Stimulated activated CD8-positive, alpha-beta memory T cell treated with anti-CD3 and anti-CD28 coated beads, Interleukin-4, amount 100 ng/mL, for 4 hours (primary cell): ENCODE results near the gene F8A1.
"Not testable (repeated sequence)": the region's sequence is repeated elsewhere in the genome, so short reads cannot be mapped to it uniquely, and the experiment has no call there.

Source experiments
- DNase-seq, 2 donors: peaks; one replicate each; pipeline ENCODE4 v3.0.0-alpha.2; 2020; ENCODE audit warnings: low read depth in 2 of 2, low spot score in 1 of 2

The F8A1 gene

DNA sequence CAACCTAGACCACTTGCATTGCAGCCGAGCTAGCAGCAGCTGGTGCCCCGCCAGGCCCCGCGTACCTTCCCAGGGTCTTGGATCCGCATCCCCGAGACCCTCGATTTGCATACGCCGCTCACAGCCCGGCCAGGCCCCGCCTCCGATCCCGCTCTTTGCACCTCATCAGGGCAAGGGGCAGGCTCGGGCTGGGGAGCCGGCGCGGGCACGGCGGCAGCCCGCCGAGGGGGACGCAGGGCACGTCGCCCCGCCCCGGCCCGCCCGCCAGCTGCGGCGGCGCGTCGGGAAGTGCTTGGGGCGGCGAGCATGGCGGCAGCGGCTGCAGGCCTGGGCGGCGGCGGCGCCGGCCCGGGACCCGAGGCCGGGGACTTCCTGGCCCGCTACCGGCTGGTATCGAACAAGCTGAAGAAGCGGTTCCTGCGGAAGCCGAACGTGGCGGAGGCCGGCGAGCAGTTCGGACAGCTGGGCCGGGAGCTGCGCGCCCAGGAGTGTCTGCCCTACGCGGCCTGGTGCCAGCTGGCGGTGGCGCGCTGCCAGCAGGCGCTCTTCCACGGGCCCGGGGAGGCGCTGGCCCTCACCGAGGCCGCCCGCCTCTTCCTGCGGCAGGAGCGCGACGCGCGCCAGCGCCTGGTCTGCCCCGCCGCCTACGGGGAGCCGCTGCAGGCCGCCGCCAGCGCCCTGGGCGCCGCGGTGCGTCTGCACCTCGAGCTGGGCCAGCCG, at the start of gene F8A1:
TSS of gene F8A1 (plus strand) at position 287 of the 720 bp plus-strand sequence. CDS start at position 307, 20 bp downstream.
- not testable (repeated sequence) for DNase-seq

DNA sequence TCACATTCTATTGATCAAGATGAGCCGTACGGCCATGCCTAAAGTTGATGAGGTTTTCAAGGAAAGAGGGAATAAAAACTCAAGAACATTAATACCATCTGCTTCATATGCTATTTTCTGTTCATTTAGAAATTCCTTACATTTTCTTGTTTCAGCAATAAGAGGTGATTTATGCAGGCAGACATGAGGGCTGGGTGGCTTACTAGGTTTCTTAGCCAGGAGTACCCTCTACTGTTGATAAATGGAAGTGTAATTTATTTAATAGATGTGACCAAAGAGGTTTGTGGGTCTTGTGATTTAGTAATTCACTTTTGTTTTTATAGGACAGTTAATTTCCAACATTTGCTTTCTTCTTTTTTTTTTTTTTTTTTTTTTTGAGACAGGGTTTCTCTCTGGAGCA, 45.3 kb upstream of the F8A1 start:
- DNase-seq: no peak

DNA sequence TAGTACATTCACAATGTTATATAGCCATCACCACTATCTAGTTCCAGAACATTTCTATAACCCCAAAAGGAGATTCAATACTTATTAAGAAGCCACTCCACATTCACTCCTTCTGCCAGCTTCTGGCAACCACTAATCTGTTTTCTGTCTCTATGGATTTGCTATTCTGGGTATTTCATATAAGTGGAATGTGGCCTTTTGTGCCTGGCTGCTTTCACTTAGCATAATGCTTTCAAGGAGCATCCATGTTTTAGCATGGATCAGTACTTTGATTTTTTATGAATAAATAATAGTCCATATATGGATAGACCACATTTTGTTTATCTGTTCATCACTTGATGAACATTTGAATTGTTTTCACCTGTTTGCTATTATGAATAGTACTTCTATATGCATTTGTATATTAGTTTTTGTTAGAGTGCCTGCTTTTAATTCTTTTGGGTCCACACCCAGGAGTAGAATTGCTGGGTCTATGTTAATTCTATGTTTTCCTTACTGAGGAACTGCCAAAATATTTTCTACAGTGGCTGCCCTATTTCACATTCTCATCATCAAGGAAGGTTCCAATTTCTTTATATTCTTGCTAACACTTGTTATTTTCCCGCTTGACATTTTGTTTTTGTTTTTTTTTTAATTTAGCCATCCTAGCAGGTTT, 35.1 kb upstream of the F8A1 start:
- no peak for DNase-seq

DNA sequence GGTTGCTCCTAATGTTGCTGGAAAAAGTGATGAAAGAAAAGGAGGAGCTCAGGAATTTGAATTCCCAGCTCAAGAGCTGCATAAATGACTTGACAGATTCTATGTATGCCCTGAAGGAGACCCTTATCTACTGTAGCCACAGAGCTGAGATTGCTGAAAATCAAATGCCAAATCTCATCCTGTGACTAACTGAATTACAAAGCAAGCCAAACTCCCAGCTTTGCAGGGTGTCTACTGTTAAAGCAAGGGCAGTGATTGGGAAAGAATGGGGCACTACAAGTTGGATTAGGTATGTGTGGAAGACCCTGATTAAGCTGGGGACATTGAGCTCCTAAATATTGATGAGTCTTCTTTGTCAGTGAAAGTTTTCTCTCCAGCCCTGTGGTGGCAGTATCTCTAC, 30.9 kb upstream of the F8A1 start:
- DNase-seq: no peak

DNA sequence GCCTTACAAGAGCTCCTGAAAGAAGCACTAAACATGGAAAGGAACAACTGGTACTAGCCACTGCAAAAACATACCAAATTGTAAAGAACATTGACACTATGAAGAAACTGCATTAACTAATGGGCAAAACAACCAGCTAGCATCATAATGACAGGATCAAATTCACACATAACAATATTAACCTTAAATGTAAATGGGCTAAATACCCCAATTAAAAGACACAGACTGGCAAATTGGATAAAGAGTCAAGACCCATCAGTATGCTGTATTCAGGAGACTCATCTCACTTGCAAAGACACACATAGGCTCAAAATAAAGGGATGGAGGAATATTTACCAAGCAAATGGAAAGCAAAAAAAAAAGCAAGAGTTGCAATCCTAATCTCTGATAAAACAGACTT, 17.6 kb upstream of the F8A1 start:
- not testable (repeated sequence) for DNase-seq

DNA sequence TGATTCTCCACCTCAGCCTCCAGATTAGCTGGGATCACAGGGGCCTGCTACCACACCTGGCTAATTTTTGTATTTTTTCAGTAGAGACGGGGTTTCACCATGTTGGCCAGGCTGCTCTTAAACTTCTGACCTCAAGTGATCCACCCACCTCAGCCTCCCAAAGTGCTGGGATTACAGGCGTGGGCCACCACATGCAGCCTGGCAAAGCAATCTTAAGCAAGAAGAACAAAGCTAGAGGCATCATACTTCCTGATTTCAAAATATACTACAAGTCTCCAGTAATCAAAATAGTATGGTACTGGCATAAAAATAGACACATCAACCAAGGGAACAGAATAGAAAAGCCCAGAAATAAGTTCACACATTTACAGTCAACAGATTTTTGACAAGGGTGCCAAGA, 12.8 kb upstream of the F8A1 start:
- no peak for DNase-seq

DNA sequence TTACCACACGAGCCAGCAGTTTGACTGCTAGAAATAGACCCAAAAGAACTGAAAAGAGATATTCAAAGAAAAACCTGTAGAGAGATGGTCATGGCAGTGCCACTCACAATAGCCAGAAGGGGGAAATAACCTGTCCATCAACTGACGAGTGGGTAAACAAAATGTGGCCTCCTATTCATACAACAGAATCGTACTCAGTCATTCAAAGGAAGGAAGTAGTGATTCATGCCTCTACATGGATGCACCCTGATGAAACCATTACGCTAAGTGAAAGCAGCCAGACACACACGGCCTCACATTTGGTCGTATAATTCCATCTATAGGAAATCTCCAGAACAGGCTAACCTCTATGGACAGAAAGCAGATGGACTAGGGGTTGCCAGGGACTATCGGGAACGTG, 2.1 kb upstream of the F8A1 start:
- not testable (repeated sequence) for DNase-seq

DNA sequence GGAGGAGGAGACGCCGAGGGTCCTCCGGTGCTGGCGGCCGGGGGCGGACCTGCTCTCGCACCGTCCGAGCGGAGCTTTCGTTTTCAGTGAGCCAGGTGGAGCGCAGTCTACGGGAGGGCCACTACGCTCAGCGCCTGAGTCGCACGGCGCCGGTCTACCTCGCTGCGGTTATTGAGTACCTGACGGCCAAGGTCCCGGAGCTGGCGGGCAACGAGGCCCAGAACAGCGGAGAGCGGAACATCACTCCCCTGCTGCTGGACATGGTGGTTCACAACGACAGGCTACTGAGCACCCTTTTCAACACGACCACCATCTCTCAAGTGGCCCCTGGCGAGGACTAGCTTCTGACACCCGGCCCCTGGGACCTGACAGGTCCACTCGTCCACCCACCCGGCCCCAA, 1.1 kb upstream of the F8A1 start:
- not testable (repeated sequence) for DNase-seq

DNA sequence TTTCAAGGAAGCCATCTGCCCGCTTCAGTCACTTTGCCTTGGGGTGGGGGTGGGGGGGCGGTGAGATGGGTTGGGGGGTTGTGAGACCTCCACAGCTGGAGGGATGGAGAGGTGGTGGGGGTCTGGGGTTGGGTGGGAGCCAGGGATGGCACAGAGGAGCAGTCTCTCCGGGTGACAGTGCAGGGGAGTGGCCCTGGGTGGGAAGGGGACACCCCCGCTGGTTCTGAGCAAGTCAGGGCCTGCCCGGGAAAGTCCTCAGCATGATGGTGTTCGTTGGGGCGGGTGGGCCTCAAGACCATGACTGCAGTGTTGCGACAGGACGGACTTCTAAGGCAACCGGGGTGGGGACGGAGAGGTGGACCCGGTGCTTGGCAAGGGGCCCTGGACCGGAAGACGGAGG, 606 bp upstream of the F8A1 start:
- DNase-seq: not testable (repeated sequence)

DNA sequence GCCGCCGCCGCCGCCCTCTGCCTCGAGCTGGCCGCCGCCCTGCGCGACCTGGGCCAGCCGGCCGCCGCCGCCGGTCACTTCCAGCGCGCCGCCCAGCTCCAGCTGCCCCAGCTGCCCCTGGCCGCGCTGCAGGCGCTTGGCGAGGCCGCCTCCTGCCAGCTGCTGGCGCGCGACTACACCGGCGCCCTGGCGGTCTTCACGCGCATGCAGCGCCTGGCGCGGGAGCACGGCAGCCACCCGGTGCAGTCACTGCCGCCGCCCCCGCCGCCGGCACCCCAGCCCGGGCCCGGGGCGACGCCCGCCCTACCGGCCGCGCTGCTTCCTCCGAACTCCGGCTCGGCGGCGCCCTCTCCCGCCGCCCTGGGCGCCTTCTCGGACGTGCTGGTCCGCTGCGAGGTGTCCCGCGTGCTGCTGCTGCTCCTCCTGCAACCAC, 650 bp downstream of the F8A1 start:
- not testable (repeated sequence) for DNase-seq

DNA sequence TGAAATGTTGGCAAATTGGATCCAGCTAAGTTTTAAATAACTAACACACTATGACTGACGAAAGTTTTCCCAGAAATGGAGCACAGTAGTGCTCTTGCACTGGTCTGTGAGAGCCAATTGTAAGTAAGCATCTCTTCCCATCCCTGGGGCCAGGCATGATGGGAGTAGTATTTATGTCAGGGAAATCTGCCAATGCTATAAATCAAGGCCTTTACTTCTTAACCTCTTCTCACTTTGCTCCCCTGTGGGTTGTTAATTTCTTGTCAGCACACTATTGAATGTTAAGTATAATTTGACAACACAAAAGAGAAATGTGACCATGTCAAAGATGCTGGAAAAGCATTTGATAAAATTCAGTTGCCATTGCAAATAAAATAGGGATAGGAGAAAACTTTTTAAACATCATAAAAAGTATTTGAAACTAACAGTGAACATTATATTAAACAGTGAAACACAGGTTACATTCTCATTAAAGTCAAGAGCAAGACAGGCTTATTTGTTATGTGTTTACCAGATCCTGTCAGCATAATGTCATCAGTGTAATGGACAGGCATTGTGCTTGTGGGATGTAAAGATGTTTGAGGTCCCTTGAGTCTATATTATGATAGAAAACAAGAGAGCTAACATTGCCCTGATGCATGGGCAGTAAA, 5.0 kb downstream of the F8A1 start:
- DNase-seq: no peak

DNA sequence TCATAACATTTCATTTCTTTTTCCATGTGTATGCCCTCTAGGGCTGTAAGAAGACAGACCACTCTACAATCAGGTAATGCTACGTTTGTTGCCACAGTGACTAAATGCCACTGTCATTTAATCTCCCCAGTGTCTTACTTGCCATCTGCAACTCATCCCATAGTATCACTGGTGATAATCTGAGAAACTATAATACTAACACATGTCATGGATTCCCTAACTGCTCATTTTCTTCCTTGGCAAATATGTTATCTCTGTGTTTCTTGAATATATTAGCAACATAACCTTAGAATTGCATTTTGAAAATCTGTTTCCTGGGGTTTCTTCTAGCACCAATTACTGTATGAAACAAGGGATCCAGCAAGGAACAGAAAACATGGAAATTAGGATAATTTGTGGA, 6.1 kb downstream of the F8A1 start:
- DNase-seq: no peak

DNA sequence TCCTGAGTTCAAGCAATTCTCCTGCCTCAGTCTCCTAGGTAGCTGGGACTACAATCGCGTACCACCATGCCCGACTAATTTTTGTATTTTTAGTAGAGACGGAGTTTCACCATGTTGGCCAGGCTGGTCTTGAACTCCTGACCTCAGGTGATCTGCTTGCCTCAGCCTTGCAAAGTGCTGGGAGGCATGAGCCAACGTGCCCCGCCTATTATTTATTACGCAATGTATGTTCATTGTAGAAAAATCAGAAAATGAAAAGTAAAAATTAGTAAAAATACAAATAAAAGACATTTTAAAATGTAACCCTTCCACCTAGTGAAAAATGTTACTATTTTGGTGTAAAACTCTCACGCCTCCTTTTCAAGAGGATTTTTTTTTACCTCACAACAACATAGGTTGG, 14.2 kb downstream of the F8A1 start:
- no peak for DNase-seq

DNA sequence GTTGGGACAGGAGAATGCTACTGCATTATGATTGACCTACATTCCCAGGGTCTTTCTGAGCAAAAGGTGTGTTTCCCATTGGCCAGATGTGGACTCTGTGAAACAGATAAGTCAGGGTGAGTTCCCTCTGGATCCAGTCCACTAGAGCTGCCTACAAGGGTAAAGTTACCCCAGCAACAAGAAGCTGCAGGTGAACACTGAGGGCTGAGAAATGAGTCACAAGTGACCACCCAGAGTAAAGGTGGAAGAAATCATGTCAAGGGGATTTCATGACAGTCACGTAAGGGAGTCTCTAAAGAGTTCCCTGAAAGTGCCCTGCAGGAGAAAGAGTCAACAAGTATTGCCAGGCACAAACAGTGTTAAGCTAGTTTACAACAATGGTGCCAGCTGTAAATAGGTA, 16.3 kb downstream of the F8A1 start:
- DNase-seq: no peak

DNA sequence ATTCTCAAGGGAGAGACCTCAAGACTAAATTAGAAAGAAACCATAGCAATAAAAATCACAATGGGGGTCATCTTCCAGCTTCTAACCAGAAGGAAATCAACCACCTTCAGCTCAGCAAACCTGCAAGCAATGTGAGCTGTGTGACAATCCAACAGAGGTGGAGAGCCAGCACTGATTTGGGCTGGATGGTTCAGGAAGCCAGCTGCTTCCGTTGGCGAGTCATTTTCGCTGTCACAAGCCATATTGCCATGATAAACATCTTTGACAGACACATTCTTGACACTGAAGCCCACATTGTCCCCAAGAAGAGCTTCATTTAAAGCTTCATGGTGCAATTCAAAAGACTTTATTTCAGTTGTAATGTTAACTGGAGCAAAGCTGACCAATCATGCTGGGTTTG, 22.7 kb downstream of the F8A1 start:
- DNase-seq: no peak

DNA sequence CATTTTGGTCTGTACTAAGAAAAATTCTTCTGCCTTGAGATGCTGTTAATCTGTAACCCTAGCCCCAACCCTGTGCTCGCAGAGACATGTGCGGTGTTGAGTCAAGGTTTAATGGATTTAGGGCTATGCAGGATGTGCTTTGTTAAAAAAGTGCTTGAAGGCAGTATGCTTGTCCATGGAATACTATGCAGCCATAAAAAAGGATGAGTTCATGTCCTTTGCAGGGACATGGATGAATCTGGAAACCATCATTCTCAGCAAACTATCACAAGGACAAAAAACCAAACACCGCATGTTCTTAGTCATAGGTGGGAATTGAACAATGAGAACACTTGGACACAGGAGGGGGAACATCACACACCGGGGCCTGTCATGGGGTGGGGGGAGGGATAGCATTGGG, 23.9 kb downstream of the F8A1 start:
- not testable (repeated sequence) for DNase-seq

DNA sequence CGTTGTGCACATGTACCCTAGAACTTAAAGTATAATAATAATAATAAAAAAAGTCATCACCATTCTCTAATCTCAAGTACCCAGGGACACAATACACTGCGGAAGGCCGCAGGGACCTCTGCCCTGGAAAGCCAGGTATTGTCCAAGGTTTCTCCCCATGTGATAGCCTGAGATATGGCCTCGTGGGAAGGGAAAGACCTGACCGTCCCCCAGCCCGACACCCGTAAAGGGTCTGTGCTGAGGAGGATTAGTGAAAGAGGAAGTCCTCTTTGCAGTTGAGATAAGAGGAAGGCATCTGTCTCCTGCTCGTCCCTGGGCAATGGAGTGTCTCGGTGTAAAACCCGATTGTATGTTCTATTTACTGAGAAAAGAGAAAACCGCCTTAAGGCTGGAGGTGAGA, 24.4 kb downstream of the F8A1 start:
- DNase-seq: not testable (repeated sequence)

DNA sequence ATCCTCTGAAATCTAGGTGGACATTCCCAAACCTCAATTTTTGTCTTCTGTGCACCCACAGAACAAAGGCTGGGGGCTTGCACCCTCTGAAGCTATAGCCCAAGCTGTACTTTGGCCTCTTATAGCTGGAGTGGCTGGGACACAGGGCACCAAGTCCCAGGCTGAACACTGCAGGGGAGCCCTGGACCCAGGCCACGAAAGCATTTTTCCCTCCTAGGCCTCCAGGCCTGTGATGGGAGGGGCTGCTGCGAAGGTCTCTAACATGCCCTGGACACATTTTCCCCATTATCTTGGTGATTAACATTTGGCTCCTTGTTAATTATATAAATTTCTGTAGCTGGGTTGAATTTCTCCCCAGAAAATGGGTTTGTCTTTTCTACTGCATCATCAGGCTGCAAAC, 27.9 kb downstream of the F8A1 start:
- DNase-seq: no peak

DNA sequence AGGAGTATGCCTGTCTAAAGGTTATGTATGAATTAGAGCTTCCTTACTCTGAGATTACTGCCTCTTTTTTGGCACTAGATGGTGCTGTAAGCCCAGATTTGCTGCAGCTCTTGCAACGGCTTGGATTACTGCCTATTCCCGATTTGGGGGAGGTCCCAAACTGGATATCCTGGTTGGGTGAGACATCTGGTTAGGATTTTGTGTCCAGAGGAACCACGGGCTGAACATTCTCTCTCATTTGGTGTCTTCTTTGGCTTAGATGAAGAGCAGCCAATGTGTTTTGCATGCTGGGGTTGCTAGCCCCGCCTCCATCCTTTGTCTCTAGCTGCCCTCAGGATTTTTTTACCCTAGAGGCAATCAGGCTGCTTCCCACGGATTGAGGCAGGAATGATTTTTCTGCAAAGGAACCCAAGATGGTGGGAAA, 31.9 kb downstream of the F8A1 start:
- DNase-seq: no peak

DNA sequence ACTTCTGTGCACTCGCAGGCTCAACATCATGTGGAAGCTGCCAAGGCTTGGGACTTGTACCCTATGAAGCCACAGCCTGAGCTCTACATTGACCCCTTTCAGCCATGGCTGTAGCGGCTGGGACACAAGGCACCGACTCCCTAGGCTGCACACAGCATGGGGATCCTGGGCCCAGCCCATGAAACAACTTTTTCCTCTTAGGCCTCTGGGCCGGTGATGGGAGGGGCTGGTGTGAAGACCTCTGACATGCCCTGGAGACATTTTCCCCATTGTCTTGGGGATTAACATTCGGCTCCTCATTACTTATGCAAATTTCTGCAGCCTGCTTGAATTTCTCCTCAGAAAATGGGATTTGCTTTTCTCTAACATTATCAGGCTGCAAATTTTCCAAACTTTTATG, 38.6 kb downstream of the F8A1 start:
- not testable (repeated sequence) for DNase-seq
